OCI-LY1 (cell line): ENCODE measurements around the gene LDLRAD4.

Experiments used
- H2AFZ ChIP-seq: fragments of 200-600 bp; sonication (generic), shearing (Covaris generic); 2 replicates; pipeline ENCODE4 v1.6.0; 2014; ENCODE audit warnings: antibody characterized with exemption, mild to moderate bottlenecking, low read length
- H3F3A ChIP-seq: fragments of 200-600 bp; sonication (generic), shearing (Covaris generic); 2 replicates; pipeline ENCODE4 v1.6.0; 2014; ENCODE audit warnings: mild to moderate bottlenecking, antibody characterized with exemption, low read length, moderate library complexity; ENCODE audit not compliant: insufficient read depth
- H3K27ac ChIP-seq: fragments of 200-600 bp; sonication (generic); 2 replicates; pipeline ENCODE4 v1.5.1; 2014; ENCODE audit warnings: low read length, mixed run types, mild to moderate bottlenecking, low read depth; ENCODE audit not compliant: poor library complexity, severe bottlenecking
- H3K27me3 ChIP-seq: fragments of 200-600 bp; sonication (generic); 2 replicates; pipeline ENCODE4 v1.6.0; 2014; ENCODE audit warnings: antibody characterized with exemption, mild to moderate bottlenecking, low read length, moderate library complexity; ENCODE audit not compliant: insufficient read depth
- H3K36me3 ChIP-seq: fragments of 200-600 bp; sonication (generic); 2 replicates; pipeline ENCODE4 v1.6.1; 2014; ENCODE audit warnings: mild to moderate bottlenecking, antibody characterized with exemption, low read length, moderate library complexity, mixed read lengths; ENCODE audit not compliant: insufficient read depth
- H3K4me1 ChIP-seq: fragments of 200-600 bp; sonication (generic); 2 replicates; pipeline ENCODE4 v1.5.1; 2014; ENCODE audit warnings: mild to moderate bottlenecking, low read length, moderate library complexity; ENCODE audit not compliant: insufficient read depth, severe bottlenecking
- H3K4me2 ChIP-seq: fragments of 200-600 bp; sonication (generic), shearing (Covaris generic); 2 replicates; pipeline ENCODE4 v1.6.1; 2014; ENCODE audit warnings: low read length
- H3K4me3 ChIP-seq: fragments of 200-600 bp; sonication (generic); 2 replicates; pipeline ENCODE4 v1.5.1; 2014; ENCODE audit warnings: low read length, low read depth, mild to moderate bottlenecking, mixed read lengths; ENCODE audit not compliant: poor library complexity, severe bottlenecking
- H3K79me2 ChIP-seq: fragments of 200-600 bp; shearing (Covaris generic); 2 replicates; pipeline ENCODE4 v1.6.1; 2016; ENCODE audit warnings: mixed run types, low read length, mixed read lengths; ENCODE audit not compliant: insufficient read depth
- H3K9ac ChIP-seq: fragments of 200-600 bp; sonication (generic), shearing (Covaris generic); 2 replicates; pipeline ENCODE4 v1.6.1; 2014; ENCODE audit warnings: mild to moderate bottlenecking, low read length, mixed read lengths
- H3K9me2 ChIP-seq: fragments of 200-600 bp; sonication (generic), shearing (Covaris generic); 2 replicates; pipeline ENCODE4 v1.6.1; 2014; ENCODE audit warnings: low read depth, mild to moderate bottlenecking, low read length, mixed read lengths
- H3K9me3 ChIP-seq: fragments of 200-600 bp; shearing (Covaris generic); 2 replicates; pipeline ENCODE4 v1.6.1; 2014; ENCODE audit warnings: low read length, mixed read lengths
- H4K20me1 ChIP-seq: fragments of 200-600 bp; sonication (generic), shearing (Covaris generic); 2 replicates; pipeline ENCODE4 v1.6.0; 2016; ENCODE audit warnings: mild to moderate bottlenecking, low read length; ENCODE audit not compliant: insufficient read depth
- CTCF ChIP-seq: fragments of 200-600 bp; sonication (generic), shearing (Covaris generic); IDR thresholded peaks from 2 replicates; pipeline ENCODE4 v1.5.1; 2017; ENCODE audit warnings: mild to moderate bottlenecking, antibody characterized with exemption, low read length, moderate library complexity, mixed read lengths
- EZH2 ChIP-seq: fragments of 200-600 bp; sonication (generic), shearing (Covaris generic); IDR thresholded peaks from 2 replicates; pipeline ENCODE4 v1.8.0; 2017; ENCODE audit warnings: borderline replicate concordance, mixed run types, mild to moderate bottlenecking, antibody characterized with exemption, low read length, moderate library complexity, mixed read lengths

The LDLRAD4 gene

GRCh38 chr18:13229001-13229671 lies 10.6 kb downstream of the LDLRAD4 start:
- H3K79me2 ChIP-seq = no peaks in the 10 kb centered on the region
- H3K27ac ChIP-seq = no peak overlapping the region
- peaks cover 7% of the 10 kb centered on the region; the same call in 1 of the 2 replicates for H3K27me3 ChIP-seq
- no peak overlapping the region for H2AFZ ChIP-seq
- no peaks in the 10 kb centered on the region for H3K9me3 ChIP-seq
- no peak overlapping the region for H3K9ac ChIP-seq
- no peak for TF ChIP-seq EZH2
- no peak for TF ChIP-seq CTCF
- no peaks in the 10 kb centered on the region for H4K20me1 ChIP-seq
- H3F3A ChIP-seq = no peaks in the 10 kb centered on the region
- no peaks in the 10 kb centered on the region for H3K4me1 ChIP-seq
- H3K4me3 ChIP-seq = no peak overlapping the region
- H3K9me2 ChIP-seq = no peaks in the 10 kb centered on the region
- no peak overlapping the region for H3K4me2 ChIP-seq
- no peaks in the 10 kb centered on the region for H3K36me3 ChIP-seq

- H3K4me2 ChIP-seq = no peak overlapping the region
- H3K27ac ChIP-seq = no peak overlapping the region
- no peaks in the 10 kb centered on the region for H3K9me2 ChIP-seq
- H3K36me3 ChIP-seq = no peaks in the 10 kb centered on the region
- H3K4me3 ChIP-seq = no peak overlapping the region
- no peaks in the 10 kb centered on the region for H3K9me3 ChIP-seq
- H3F3A ChIP-seq = no peaks in the 10 kb centered on the region
- H4K20me1 ChIP-seq = no peaks in the 10 kb centered on the region
- H3K27me3 ChIP-seq = peaks cover 11% of the 10 kb centered on the region; the same call in 1 of the 2 replicates
- H3K4me1 ChIP-seq = no peaks in the 10 kb centered on the region
- no peak overlapping the region for H3K9ac ChIP-seq
- no peaks in the 10 kb centered on the region for H3K79me2 ChIP-seq
- TF ChIP-seq CTCF (no peak), EZH2 (no peak)
- no peak overlapping the region for H2AFZ ChIP-seq
Observed at GRCh38 chr18:13231151-13231550, 12.6 kb downstream of the LDLRAD4 start.

- no peak overlapping the region for H3K4me3 ChIP-seq
- H3K9me2 ChIP-seq = no peaks in the 10 kb centered on the region
- H2AFZ ChIP-seq = no peak overlapping the region
- H3K4me1 ChIP-seq = no peaks in the 10 kb centered on the region
- H3F3A ChIP-seq = no peaks in the 10 kb centered on the region
- no peak overlapping the region for H3K4me2 ChIP-seq
- H4K20me1 ChIP-seq = no peaks in the 10 kb centered on the region
- H3K27me3 ChIP-seq = peaks cover 15% of the 10 kb centered on the region
- no peaks in the 10 kb centered on the region for H3K9me3 ChIP-seq
- no peak overlapping the region for H3K9ac ChIP-seq
- H3K27ac ChIP-seq = no peak overlapping the region
- no peaks in the 10 kb centered on the region for H3K79me2 ChIP-seq
- no peaks in the 10 kb centered on the region for H3K36me3 ChIP-seq
- TF ChIP-seq EZH2 = no peak
- TF ChIP-seq CTCF = no peak
Observed at GRCh38 chr18:13232086-13232917, 13.7 kb downstream of the LDLRAD4 start.
